ENCODE results near the gene APBA2.
A peak's percentile ranks its signal among the peaks of the same experiment; 100 is the strongest.
"Not testable (repeated sequence)": the region's sequence is repeated elsewhere in the genome, so short reads cannot be mapped to it uniquely, and the experiment has no call there.

The APBA2 gene

GRCh38 chr15:29141308-29142128 lies 255.7 kb downstream of the APBA2 start:
- peak; percentile 74 for DNase-seq

- peak; percentile 38 for DNase-seq
These were observed 256.5 kb downstream of the APBA2 start for GRCh38 chr15:29142129-29142747.

GRCh38 chr15:29143293-29143692 lies 257.5 kb downstream of the APBA2 start:
- no peak for DNase-seq

GRCh38 chr15:29143909-29144635 lies 258.3 kb downstream of the APBA2 start:
- no peak for DNase-seq

GRCh38 chr15:29149738-29150075 lies 263.9 kb downstream of the APBA2 start:
- no peak for DNase-seq

GRCh38 chr15:29150515-29151483 lies 265.0 kb downstream of the APBA2 start:
- peak; percentile 81 for DNase-seq

GRCh38 chr15:29151484-29151857 lies 265.7 kb downstream of the APBA2 start:
- DNase-seq, result no peak

GRCh38 chr15:29156521-29156920 lies 270.7 kb downstream of the APBA2 start:
- DNase-seq, result no peak

GRCh38 chr15:29159771-29160455 lies 274.1 kb downstream of the APBA2 start:
- DNase-seq, result no peak

- no peak for DNase-seq
These were observed 276.6 kb downstream of the APBA2 start for GRCh38 chr15:29162411-29162810.

GRCh38 chr15:29167122-29167521 lies 281.3 kb downstream of the APBA2 start:
- DNase-seq, result not testable (repeated sequence)
